Cardiac fibroblast (primary cell): ENCODE measurements around the gene CHRNA4.

ENCODE experiments used
- DNase-seq, 2 donors: peaks; one replicate each; pipeline versions ENCODE4 v3.0.0 to v3.0.0-alpha.2; 2010; ENCODE audit warnings: low read depth in 2 of 2
- H3K4me3 ChIP-seq, 2 donors: replicated peaks in 1 of 2; 1 replicate in 1 of 2; 2 replicates in 1 of 2; pipeline ENCODE4 v1.5.1; 2011; ENCODE audit warnings: low read depth in 2 of 2, low read length in 2 of 2, mild to moderate bottlenecking in 2 of 2, moderate library complexity in 1 of 2
- CTCF ChIP-seq: IDR thresholded peaks from one replicate; pipeline ENCODE4 v1.5.1; 2011; ENCODE audit warnings: low read depth, mild to moderate bottlenecking, low read length, inconsistent platforms

CHRNA4 gene

GRCh38 chr20:63312273-63312672 lies 48.9 kb downstream of the CHRNA4 start:
- DNase-seq: no peak
- TF ChIP-seq CTCF: no peak

GRCh38 chr20:63311833-63312243 lies 49.3 kb downstream of the CHRNA4 start:
- no peak for DNase-seq
- no peak for TF ChIP-seq CTCF
- no peak overlapping the region for H3K4me3 ChIP-seq

More at GRCh38 chr20:63312273-63312672, 48.9 kb downstream of the CHRNA4 start:
- no peak overlapping the region for H3K4me3 ChIP-seq

GRCh38 chr20:63311186-63311832 lies 49.8 kb downstream of the CHRNA4 start:
- DNase-seq: no peak
- H3K4me3 ChIP-seq: no peak overlapping the region
- no peak for TF ChIP-seq CTCF

- TF ChIP-seq CTCF: no peak
- DNase-seq: no peak
- no peak overlapping the region for H3K4me3 ChIP-seq
Measured at GRCh38 chr20:63310265-63310991, 50.7 kb downstream of the CHRNA4 start.

- H3K4me3 ChIP-seq: no peak overlapping the region
- peak; percentile 35 to 47 for DNase-seq
- TF ChIP-seq CTCF: peak; percentile 90
Measured at GRCh38 chr20:63309261-63310071, 51.7 kb downstream of the CHRNA4 start.

GRCh38 chr20:63308218-63308911 lies 52.8 kb downstream of the CHRNA4 start:
- DNase-seq: no peak
- no peak for TF ChIP-seq CTCF
- no peak overlapping the region for H3K4me3 ChIP-seq
